Nephron progenitor cell (in vitro differentiated cells): ENCODE results near the gene HSBP1L1.

ENCODE experiments used
- DNase-seq: peaks from one replicate; pipeline ENCODE4 v3.0.0; 2021
- H3K27ac Mint-ChIP-seq: 2 replicates; pipeline ENCODE4 v1.8.0; 2021; ENCODE audit warnings: mild to moderate bottlenecking, moderate library complexity, mixed read lengths
- H3K27me3 Mint-ChIP-seq: 2 replicates; pipeline ENCODE4 v1.8.0; 2021; ENCODE audit warnings: mild to moderate bottlenecking, low read depth, mixed read lengths; ENCODE audit not compliant: poor library complexity
- H3K36me3 Mint-ChIP-seq: 2 replicates; pipeline ENCODE4 v1.8.0; 2021; ENCODE audit warnings: low read depth, mixed read lengths
- H3K4me1 Mint-ChIP-seq: 2 replicates; pipeline ENCODE4 v1.8.0; 2021; ENCODE audit warnings: mixed read lengths
- H3K4me3 Mint-ChIP-seq: 2 replicates; pipeline ENCODE4 v1.8.0; 2021; ENCODE audit warnings: mild to moderate bottlenecking, moderate library complexity, mixed read lengths
- H3K9me3 Mint-ChIP-seq: 2 replicates; pipeline ENCODE4 v1.8.0; 2021; ENCODE audit warnings: mild to moderate bottlenecking, moderate library complexity, mixed read lengths
- TF ChIP-seq, protein P1 (sequence below): fragments of 200-600 bp; sonication (generic); IDR thresholded peaks from 2 replicates; pipeline ENCODE4 v1.5.0; 2021; ENCODE audit warnings: antibody characterized with exemption

HSBP1L1 gene

DNA sequence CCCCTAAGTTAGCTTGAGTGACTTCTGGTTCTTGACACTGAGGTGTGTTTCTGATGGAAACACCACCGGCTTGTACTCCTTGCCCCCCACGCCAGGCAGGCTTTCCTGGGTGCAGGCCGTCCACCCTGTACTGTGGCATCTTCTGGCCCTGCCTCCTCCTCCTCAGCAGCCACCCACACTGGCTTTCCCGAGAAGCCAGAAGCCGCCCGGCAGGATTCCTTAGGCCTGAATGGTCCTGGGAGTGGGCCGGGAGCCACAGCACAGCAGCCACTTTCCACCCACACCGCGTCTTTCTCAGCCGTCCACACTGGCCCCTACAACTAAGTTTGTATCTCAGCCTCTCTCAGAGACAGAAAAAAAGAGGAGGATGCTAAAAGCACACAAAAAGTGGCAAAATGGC, 2.1 kb upstream of the HSBP1L1 start:
- no peak for DNase-seq
- Mint-ChIP-seq H3K9me3 (no peaks in the 10 kb centered on the region), H3K36me3 (peaks cover 9% of the 10 kb centered on the region), H3K27ac (no peak overlapping the region), H3K4me1 (peaks cover 33% of the 10 kb centered on the region), H3K4me3 (no peak overlapping the region), H3K27me3 (peaks cover 38% of the 10 kb centered on the region)
- TF ChIP-seq, protein P1, sequence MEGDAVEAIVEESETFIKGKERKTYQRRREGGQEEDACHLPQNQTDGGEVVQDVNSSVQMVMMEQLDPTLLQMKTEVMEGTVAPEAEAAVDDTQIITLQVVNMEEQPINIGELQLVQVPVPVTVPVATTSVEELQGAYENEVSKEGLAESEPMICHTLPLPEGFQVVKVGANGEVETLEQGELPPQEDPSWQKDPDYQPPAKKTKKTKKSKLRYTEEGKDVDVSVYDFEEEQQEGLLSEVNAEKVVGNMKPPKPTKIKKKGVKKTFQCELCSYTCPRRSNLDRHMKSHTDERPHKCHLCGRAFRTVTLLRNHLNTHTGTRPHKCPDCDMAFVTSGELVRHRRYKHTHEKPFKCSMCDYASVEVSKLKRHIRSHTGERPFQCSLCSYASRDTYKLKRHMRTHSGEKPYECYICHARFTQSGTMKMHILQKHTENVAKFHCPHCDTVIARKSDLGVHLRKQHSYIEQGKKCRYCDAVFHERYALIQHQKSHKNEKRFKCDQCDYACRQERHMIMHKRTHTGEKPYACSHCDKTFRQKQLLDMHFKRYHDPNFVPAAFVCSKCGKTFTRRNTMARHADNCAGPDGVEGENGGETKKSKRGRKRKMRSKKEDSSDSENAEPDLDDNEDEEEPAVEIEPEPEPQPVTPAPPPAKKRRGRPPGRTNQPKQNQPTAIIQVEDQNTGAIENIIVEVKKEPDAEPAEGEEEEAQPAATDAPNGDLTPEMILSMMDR: no peak

DNA sequence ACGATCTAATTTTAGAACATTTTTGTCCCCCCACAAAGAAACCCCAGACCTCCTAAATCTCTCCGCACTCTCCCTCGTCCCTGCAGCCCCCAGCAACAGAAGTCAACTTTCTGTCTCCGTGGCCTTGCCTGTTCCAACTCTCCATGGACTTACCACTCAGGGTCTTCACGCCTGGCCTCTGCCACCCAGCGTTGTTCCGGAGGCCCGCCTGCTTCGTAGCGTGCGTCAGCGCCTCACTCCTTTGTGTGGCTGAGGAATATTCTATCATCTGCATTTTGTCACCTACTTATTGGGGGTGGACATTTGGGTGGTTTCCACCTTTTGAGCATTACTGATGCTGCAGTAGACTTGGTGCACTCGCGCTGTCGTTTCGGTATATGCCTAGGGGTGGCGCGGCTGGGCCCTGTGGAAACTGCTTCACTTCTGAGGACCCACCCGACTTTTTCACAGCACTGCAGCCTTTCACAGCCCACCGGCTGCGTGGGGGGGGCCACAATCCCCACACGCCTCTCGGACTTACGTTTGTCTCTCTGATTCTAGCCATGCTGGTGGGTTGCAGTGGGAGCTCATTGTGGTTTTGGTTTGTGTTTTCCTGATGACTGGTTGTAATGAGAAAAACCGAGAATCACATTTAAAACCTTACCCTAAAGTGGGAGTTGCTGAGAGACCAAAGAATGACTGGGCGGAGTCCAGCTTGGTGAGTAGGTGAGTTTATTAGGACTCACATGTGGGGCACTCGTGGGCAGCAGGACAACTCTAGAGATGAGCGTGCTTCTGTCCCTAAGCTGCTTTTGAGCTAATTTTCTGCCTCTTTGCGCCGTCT, 1.4 kb upstream of the HSBP1L1 start:
- no peak for DNase-seq
- Mint-ChIP-seq H3K36me3 (peaks cover 15% of the 10 kb centered on the region), H3K4me3 (no peak overlapping the region), H3K4me1 (peaks cover 33% of the 10 kb centered on the region), H3K27me3 (peaks cover 38% of the 10 kb centered on the region), H3K27ac (no peak overlapping the region), H3K9me3 (no peaks in the 10 kb centered on the region)
- TF ChIP-seq, protein P1: no peak

DNA sequence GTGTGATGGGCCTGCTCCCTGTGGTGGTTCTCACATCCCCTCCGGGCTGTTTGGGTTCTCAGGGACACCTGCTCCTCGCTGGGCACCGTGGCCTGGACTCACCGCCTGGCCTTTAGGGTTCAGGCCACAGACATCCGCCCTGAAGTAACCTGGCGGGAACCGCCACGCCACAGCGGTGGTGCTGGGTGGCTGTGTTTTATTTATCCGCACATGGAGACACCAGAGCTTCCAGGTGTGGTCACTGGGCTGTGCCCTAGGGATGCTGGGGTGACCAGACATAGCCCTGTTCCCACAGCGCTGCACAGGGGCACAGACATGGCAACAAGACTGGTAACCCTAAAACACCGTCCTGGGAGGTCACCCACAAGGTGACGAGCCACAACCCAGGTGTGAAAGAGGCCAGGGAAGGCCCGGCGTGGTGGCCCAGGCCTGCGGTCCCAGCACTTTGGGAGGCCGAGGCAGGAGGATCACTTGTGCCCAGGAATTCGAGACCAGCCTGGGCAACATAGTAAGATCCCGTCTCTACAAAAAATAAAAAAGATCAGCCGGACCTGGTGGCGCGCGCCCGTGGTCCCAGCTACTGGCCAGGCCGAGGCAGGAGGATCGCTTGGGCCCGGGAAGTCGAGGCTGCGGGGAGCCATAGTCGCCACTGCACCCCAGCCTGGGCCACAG, 649 bp upstream of the HSBP1L1 start:
- DNase-seq: no peak
- peaks cover 33% of the 10 kb centered on the region for H3K4me1 Mint-ChIP-seq
- peaks cover 15% of the 10 kb centered on the region for H3K36me3 Mint-ChIP-seq

DNA sequence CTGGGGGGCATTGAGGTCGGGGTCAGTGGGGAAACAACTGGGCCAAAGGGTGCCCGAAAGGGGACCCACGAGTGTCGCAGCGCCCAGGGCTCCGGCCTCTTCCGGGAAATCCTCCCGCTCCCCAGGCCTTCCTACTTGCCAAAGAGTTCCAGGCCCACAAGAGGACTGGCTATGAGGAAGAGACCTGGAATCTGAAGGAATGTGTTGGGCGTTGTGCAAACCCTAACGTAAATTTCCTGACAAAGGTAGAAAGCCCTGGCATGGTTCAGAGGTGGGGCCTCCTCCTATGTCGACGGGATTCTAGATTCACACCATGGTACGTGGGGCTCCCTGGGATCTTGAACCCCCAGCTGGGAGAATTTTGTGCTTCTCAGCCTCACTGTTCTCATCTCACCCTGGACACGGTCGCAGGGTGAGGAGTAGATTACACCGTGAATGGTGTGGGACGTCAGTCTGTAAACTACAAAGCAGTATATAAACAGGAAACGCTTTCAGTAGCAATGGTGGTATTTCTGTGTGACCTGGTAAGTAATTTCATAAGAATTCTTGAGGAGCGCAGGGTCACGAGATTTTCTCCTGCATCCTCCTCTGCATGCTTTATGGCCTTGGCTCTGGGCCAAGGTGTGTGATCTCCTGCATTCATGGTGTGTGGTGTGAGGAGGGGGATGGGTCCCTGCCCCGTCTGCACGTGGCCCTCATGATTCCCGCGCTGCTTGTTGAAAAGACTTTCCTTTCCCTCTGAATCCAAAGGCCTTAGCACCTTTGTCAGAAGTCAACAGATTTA, 868 bp downstream of the HSBP1L1 start:
- Mint-ChIP-seq H3K4me3 (peak overlapping the region; percentile 62), H3K36me3 (peaks cover 25% of the 10 kb centered on the region), H3K27ac (no peak overlapping the region), H3K9me3 (no peaks in the 10 kb centered on the region), H3K4me1 (peaks cover 25% of the 10 kb centered on the region), H3K27me3 (peaks cover 31% of the 10 kb centered on the region)
- TF ChIP-seq, protein P1: no peak
- no peak for DNase-seq

More for the DNA sequence above, 649 bp upstream of the HSBP1L1 start:
- Mint-ChIP-seq H3K4me3 (no peak overlapping the region), H3K9me3 (no peaks in the 10 kb centered on the region), H3K27me3 (peaks cover 38% of the 10 kb centered on the region), H3K27ac (no peak overlapping the region)
- TF ChIP-seq, protein P1: no peak

DNA sequence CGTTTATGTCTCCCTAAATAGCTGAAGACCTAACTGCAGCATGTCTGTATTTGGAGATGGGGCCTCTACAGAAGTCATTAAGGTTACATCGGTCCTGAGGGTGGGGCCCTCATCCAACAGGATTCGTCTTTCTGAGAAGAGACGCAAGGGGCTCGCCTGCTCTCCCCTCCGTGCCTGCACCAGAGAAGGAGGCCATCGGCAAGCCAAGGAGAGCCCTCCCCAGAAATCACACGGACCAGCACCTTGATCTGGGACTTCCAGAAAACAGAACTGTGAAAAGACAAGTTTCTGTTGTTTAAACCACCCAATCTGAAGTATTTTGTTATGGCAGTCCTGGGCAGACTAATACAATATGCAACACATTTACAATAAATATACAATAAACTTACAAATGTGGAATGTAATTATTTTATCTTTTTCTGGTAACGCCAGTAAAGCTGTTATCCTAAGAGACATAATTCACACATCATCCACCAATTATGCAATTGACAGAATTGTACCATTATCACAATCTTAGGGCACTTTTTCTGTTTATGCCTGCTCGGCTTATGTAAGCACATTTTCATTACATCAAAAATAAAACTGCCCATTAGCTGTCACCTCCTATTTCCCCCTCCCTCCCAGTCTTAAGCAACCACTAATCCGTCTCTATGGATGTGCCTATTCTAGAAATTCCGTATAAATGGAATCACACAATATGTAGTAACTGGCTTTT, 6.1 kb downstream of the HSBP1L1 start:
- no peaks in the 10 kb centered on the region for H3K9me3 Mint-ChIP-seq
- H3K36me3 Mint-ChIP-seq: peaks cover 74% of the 10 kb centered on the region
- no peak overlapping the region for H3K27ac Mint-ChIP-seq
- DNase-seq: no peak
- no peak overlapping the region for H3K4me3 Mint-ChIP-seq
- TF ChIP-seq, protein P1: no peak
- peaks cover 3% of the 10 kb centered on the region for H3K4me1 Mint-ChIP-seq
- peaks cover 2% of the 10 kb centered on the region for H3K27me3 Mint-ChIP-seq
